HEK293 (cell line): ENCODE measurements around the gene FGF19.

Source experiments
- CTCF ChIA-PET: fragments of 350-600 bp; formaldehyde crosslinking; extraction: SDS; loops from one replicate; lab custom pipeline; 2021; ENCODE audit warnings: antibody characterized with exemption; lab: Yijun Ruan, JAX
- POLR2A ChIA-PET: fragments of 300-600 bp; formaldehyde crosslinking; extraction: SDS; loops from one replicate; lab custom pipeline; 2020; ENCODE audit warnings: antibody characterized with exemption, inconsistent platforms; lab: Yijun Ruan, JAX
- H3K27ac ChIP-seq: fragments of 200-500 bp; sonication (Bioruptor generic); 2 replicates; pipeline ENCODE4 v1.5.1; 2014; ENCODE audit warnings: low read depth, low read length, control low read depth, inconsistent platforms; ENCODE audit errors: extremely low read depth
- H3K36me3 ChIP-seq, 2 experiments: fragments of 200-500 bp in 1 of 2; sonication (Bioruptor generic) in 1 of 2; 1 replicate in 1 of 2; 2 replicates in 1 of 2; pipeline ENCODE4 v1.5.1; 2014 to 2017; ENCODE audit warnings: inconsistent platforms in 2 of 2, low read length in 2 of 2; ENCODE audit not compliant: control insufficient read depth in 2 of 2, insufficient read depth in 1 of 2
- H3K4me1 ChIP-seq: fragments of 200-500 bp; sonication (Bioruptor generic); 2 replicates; pipeline ENCODE4 v1.5.1; 2014; ENCODE audit warnings: mild to moderate bottlenecking, low read length, inconsistent platforms; ENCODE audit not compliant: control insufficient read depth, insufficient read depth
- H3K4me3 ChIP-seq: 2 replicates; pipeline ENCODE4 v1.5.1; 2011; ENCODE audit warnings: low read depth, mild to moderate bottlenecking, control low read depth, low read length, moderate library complexity
- H3K9me3 ChIP-seq: fragments of 200-500 bp; sonication (Bioruptor generic); 2 replicates; pipeline ENCODE4 v1.5.1; 2014; ENCODE audit warnings: low read depth, low read length, inconsistent platforms; ENCODE audit not compliant: control insufficient read depth, insufficient read depth
- GLIS1 ChIP-seq: fragments of 450-650 bp; formaldehyde crosslinking; IDR thresholded peaks from 2 replicates; pipeline ENCODE4 v1.5.1; 2016; ENCODE audit warnings: missing biosample characterization, missing genetic modification characterization
- IKZF3 ChIP-seq: fragments of 450-650 bp; IDR thresholded peaks from 2 replicates; pipeline ENCODE4 v1.5.0; 2018; ENCODE audit warnings: missing biosample characterization, mild to moderate bottlenecking, missing genetic modification characterization, moderate library complexity
- KLF1 ChIP-seq: fragments of 450-650 bp; formaldehyde crosslinking; IDR thresholded peaks from 2 replicates; pipeline ENCODE4 v1.5.1; 2016; ENCODE audit warnings: missing biosample characterization, missing genetic modification characterization
- KLF17 ChIP-seq: fragments of 450-650 bp; formaldehyde crosslinking; IDR thresholded peaks from 2 replicates; pipeline ENCODE4 v1.5.1; 2016; ENCODE audit warnings: missing biosample characterization, missing genetic modification characterization
- SCRT1 ChIP-seq: fragments of 450-650 bp; formaldehyde crosslinking; IDR thresholded peaks from 2 replicates; pipeline ENCODE4 v1.5.1; 2016; ENCODE audit warnings: missing biosample characterization, missing genetic modification characterization, borderline replicate concordance
- SCRT2 ChIP-seq: fragments of 450-650 bp; formaldehyde crosslinking; IDR thresholded peaks from 2 replicates; pipeline ENCODE4 v1.5.1; 2016; ENCODE audit warnings: missing biosample characterization, missing genetic modification characterization
- SP7 ChIP-seq: fragments of 450-650 bp; formaldehyde crosslinking; IDR thresholded peaks from 2 replicates; pipeline ENCODE4 v1.5.1; 2016; ENCODE audit warnings: missing biosample characterization, missing genetic modification characterization
- ZBTB17 ChIP-seq: fragments of 450-650 bp; formaldehyde crosslinking; IDR thresholded peaks from 2 replicates; pipeline ENCODE4 v1.5.1; 2016; ENCODE audit warnings: missing biosample characterization, missing genetic modification characterization
- ZBTB44 ChIP-seq: fragments of 450-650 bp; IDR thresholded peaks from 2 replicates; pipeline ENCODE4 v1.5.1; 2018; ENCODE audit warnings: missing biosample characterization, mild to moderate bottlenecking, missing genetic modification characterization
- ZNF10 ChIP-seq: fragments of 450-650 bp; formaldehyde crosslinking; IDR thresholded peaks from 2 replicates; pipeline ENCODE4 v1.5.1; 2017; ENCODE audit warnings: missing biosample characterization, missing genetic modification characterization
- ZNF335 ChIP-seq: fragments of 450-650 bp; formaldehyde crosslinking; conservative IDR thresholded peaks from 2 replicates; pipeline ENCODE4 v1.5.1; 2016; ENCODE audit warnings: missing biosample characterization, missing genetic modification characterization
- ZNF558 ChIP-seq: fragments of 450-650 bp; formaldehyde crosslinking; IDR thresholded peaks from 2 replicates; pipeline ENCODE4 v1.5.1; 2016; ENCODE audit warnings: missing biosample characterization, missing genetic modification characterization
- ZNF624 ChIP-seq: fragments of 450-650 bp; formaldehyde crosslinking; IDR thresholded peaks from 2 replicates; pipeline ENCODE4 v1.5.1; 2017; ENCODE audit warnings: missing biosample characterization, missing genetic modification characterization
- ZNF654 ChIP-seq: fragments of 450-650 bp; formaldehyde crosslinking; IDR thresholded peaks from 2 replicates; pipeline ENCODE4 v1.5.1; 2016; ENCODE audit warnings: low read depth, missing biosample characterization, missing genetic modification characterization
- ZNF660 ChIP-seq: fragments of 450-650 bp; IDR thresholded peaks from 2 replicates; pipeline ENCODE4 v1.5.1; 2018; ENCODE audit warnings: missing biosample characterization, mild to moderate bottlenecking, missing genetic modification characterization
- ZSCAN30 ChIP-seq: fragments of 450-650 bp; IDR thresholded peaks from 2 replicates; pipeline ENCODE4 v1.5.1; 2018; ENCODE audit warnings: missing biosample characterization, mild to moderate bottlenecking, missing genetic modification characterization, moderate library complexity
- TF ChIP-seq, protein P1 (sequence below): IDR thresholded peaks from 2 replicates; pipeline ENCODE4 v1.6.1; 2011; ENCODE audit warnings: mild to moderate bottlenecking, low read depth, low read length, borderline replicate concordance
- TF ChIP-seq, protein P2 (sequence below): fragments of 450-650 bp; formaldehyde crosslinking; IDR thresholded peaks from 2 replicates; pipeline ENCODE4 v1.5.1; 2016; ENCODE audit warnings: missing biosample characterization, missing genetic modification characterization
- TF ChIP-seq, protein P3 (sequence below): fragments of 450-650 bp; formaldehyde crosslinking; optimal IDR thresholded peaks from 2 replicates; pipeline ENCODE3; 2016; ENCODE audit warnings: missing biosample characterization, mild to moderate bottlenecking, missing genetic modification characterization

FGF19 gene

GRCh38 chr11:69671734-69672465 is 31.9 kb downstream of the FGF19 start:
- TF ChIP-seq SCRT2 (tag by site-specific recombination) (peak; percentile 86), SCRT1 (peak; percentile 59; the same call in 1 of the 2 replicates), KLF1 (tag by site-specific recombination) (no peak)
- CTCF ChIA-PET = interaction anchor here (0.6 to 5.2 kb wide), 4 partner anchors 12 to 581 kb away, joined by 3 to 52 read pairs (median 16); no protein-coding TSS in a partner anchor
- H3K27ac ChIP-seq = no peak overlapping the region
- peaks cover 4% of the 10 kb centered on the region; the same call in 1 of the 2 replicates for H3K4me1 ChIP-seq
- no peaks in the 10 kb centered on the region for H3K9me3 ChIP-seq
- H3K4me3 ChIP-seq = no peak overlapping the region
- H3K36me3 ChIP-seq = peaks cover 3 to 57% of the 10 kb centered on the region in 2 experiments; a peak in 2 of 3 replicates
- POLR2A ChIA-PET = interaction anchor here (0.6 kb wide), 1 partner anchor 436 kb away, joined by 6 read pairs; no protein-coding TSS in a partner anchor

DNA sequence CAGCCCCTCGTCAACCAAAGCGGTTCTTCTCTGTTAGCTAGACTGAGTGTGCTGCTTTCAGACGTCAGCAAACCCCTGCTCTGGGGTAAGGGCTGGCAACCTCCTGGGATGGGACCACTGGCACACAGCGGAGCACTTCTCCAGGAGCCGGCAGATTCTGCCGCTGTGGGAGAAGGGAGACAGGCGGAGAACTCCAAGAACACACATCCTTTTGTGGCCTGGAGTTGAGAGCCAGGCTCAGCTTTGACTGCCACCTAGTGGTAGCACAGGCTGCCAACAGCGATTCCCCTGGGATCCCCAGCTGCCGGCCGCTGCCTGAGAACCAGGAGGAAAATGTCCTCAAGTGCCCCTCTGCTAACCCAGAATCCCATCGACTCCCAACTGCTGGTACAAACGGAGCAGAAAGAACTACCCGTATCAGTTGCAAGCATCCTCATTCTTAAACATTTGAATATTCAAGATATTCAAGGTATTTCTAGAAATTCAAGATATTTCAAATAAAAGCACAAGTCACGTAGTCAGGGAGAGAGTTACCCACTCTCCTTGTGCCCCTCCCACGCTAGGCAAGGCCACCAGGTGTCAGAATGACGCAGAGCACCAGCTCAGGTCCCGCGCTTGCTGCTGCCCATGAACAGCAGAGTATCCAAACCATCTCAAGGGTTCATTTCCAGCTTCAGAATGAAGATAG is 33.5 kb downstream of the FGF19 start:
- ChIA-PET CTCF (interaction anchor here (0.6 to 5.2 kb wide), 18 partner anchors 10 to 580 kb away, joined by 3 to 52 read pairs (median 4); partner anchors contain the start of gene MYEOV), POLR2A (interaction anchor here (1.0 to 1.4 kb wide), 2 partner anchors 14 to 17 kb away, joined by 3 to 6 read pairs; no protein-coding TSS in a partner anchor)
- Histone ChIP-seq H3K36me3 (peaks cover 3 to 72% of the 10 kb centered on the region in 2 experiments; a peak in 2 of 3 replicates), H3K27ac (no peak overlapping the region), H3K4me1 (peaks cover 4% of the 10 kb centered on the region; the same call in 1 of the 2 replicates), H3K4me3 (no peak overlapping the region), H3K9me3 (no peaks in the 10 kb centered on the region)
- TF ChIP-seq ZNF624 (tag by site-specific recombination) (no peak), ZNF335 (0 out of 2 replicates have a peak, but pooled peaks have one; percentile 29), SP7 (peak; percentile 40; the same call in 1 of the 2 replicates), ZNF660 (tag by site-specific recombination) (0 out of 2 replicates have a peak, but pooled peaks have one; percentile 44), ZNF558 (no peak), ZNF10 (no peak), ZBTB44 (0 out of 2 replicates have a peak, but pooled peaks have one; percentile 31), ZBTB17 (tag by site-specific recombination) (peak; percentile 56), KLF17 (0 out of 2 replicates have a peak, but pooled peaks have one; percentile 50), ZNF654 (tag by site-specific recombination) (peak; percentile 77), IKZF3 (peak; percentile 75), GLIS1 (peak; percentile 34; the same call in 1 of the 2 replicates), ZSCAN30 (tag by site-specific recombination) (0 out of 2 replicates have a peak, but pooled peaks have one; percentile 22)
- TF ChIP-seq, protein P1, sequence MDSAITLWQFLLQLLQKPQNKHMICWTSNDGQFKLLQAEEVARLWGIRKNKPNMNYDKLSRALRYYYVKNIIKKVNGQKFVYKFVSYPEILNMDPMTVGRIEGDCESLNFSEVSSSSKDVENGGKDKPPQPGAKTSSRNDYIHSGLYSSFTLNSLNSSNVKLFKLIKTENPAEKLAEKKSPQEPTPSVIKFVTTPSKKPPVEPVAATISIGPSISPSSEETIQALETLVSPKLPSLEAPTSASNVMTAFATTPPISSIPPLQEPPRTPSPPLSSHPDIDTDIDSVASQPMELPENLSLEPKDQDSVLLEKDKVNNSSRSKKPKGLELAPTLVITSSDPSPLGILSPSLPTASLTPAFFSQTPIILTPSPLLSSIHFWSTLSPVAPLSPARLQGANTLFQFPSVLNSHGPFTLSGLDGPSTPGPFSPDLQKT = no peak
- TF ChIP-seq, protein P2, sequence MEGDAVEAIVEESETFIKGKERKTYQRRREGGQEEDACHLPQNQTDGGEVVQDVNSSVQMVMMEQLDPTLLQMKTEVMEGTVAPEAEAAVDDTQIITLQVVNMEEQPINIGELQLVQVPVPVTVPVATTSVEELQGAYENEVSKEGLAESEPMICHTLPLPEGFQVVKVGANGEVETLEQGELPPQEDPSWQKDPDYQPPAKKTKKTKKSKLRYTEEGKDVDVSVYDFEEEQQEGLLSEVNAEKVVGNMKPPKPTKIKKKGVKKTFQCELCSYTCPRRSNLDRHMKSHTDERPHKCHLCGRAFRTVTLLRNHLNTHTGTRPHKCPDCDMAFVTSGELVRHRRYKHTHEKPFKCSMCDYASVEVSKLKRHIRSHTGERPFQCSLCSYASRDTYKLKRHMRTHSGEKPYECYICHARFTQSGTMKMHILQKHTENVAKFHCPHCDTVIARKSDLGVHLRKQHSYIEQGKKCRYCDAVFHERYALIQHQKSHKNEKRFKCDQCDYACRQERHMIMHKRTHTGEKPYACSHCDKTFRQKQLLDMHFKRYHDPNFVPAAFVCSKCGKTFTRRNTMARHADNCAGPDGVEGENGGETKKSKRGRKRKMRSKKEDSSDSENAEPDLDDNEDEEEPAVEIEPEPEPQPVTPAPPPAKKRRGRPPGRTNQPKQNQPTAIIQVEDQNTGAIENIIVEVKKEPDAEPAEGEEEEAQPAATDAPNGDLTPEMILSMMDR = peak; percentile 72; the same call in 1 of the 2 replicates
- TF ChIP-seq, protein P3, sequence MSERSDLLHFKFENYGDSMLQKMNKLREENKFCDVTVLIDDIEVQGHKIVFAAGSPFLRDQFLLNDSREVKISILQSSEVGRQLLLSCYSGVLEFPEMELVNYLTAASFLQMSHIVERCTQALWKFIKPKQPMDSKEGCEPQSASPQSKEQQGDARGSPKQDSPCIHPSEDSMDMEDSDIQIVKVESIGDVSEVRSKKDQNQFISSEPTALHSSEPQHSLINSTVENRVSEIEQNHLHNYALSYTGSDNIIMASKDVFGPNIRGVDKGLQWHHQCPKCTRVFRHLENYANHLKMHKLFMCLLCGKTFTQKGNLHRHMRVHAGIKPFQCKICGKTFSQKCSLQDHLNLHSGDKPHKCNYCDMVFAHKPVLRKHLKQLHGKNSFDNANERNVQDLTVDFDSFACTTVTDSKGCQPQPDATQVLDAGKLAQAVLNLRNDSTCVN (tag by site-specific recombination) = no peak
